GM06990 (cell line): ENCODE results near the gene MAD1L1.

Experiments used
- DNase-seq: peaks from one replicate; pipeline ENCODE4 v3.0.0-alpha.2; 2011; ENCODE audit not compliant: insufficient read length; ENCODE audit errors: extremely low read depth
- H3K27me3 ChIP-seq: replicated peaks from 2 replicates; pipeline ENCODE4 v1.6.0; 2011; ENCODE audit warnings: low read length; ENCODE audit not compliant: control insufficient read depth, insufficient read depth
- H3K36me3 ChIP-seq: 2 replicates; pipeline ENCODE4 v1.5.1; 2011; ENCODE audit warnings: low read length; ENCODE audit not compliant: control insufficient read depth, insufficient read depth
- H3K4me3 ChIP-seq: replicated peaks from 2 replicates; pipeline ENCODE4 v1.5.1; 2011; ENCODE audit warnings: low read depth, mild to moderate bottlenecking, control low read depth, low read length
- TF ChIP-seq, protein P1 (sequence below): IDR thresholded peaks from 2 replicates; pipeline ENCODE4 v1.5.1; 2011; ENCODE audit warnings: low read length, control low read depth, mild to moderate bottlenecking, inconsistent platforms; ENCODE audit not compliant: insufficient read depth, poor library complexity, severe bottlenecking

The MAD1L1 gene

DNA sequence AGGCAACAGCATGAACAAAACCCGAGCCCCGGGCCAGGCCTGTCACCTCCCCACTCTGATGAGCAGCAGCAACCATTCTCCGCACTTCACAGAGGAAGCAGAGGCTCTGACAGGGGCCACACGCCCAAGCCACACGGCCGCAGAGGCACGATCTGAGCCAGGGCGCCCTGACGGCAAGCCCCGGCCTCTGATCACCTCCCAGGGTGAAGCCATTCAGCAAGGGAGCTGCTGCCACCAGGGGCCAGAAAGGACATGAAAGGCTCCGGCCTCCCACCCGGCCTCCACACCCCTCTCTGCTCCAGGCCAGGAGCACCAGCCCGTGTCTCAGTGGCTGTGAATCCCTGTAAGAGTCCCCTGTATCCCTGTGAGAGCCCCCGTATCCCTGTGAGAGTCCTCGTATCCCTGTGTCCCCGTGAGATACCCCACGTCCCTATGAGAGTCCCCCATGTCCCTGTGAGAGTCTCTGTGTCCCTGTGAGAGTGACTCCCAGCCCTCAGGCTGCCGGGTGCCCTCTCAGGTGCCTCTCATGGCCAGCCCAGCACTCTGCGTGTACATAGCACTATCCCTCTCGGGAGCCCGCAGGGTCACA lies 187.8 kb downstream of the MAD1L1 start:
- Histone ChIP-seq H3K4me3 (no peak overlapping the region), H3K36me3 (peaks cover 3% of the 10 kb centered on the region), H3K27me3 (no peaks in the 10 kb centered on the region)
- no peak for DNase-seq
- TF ChIP-seq, protein P1, sequence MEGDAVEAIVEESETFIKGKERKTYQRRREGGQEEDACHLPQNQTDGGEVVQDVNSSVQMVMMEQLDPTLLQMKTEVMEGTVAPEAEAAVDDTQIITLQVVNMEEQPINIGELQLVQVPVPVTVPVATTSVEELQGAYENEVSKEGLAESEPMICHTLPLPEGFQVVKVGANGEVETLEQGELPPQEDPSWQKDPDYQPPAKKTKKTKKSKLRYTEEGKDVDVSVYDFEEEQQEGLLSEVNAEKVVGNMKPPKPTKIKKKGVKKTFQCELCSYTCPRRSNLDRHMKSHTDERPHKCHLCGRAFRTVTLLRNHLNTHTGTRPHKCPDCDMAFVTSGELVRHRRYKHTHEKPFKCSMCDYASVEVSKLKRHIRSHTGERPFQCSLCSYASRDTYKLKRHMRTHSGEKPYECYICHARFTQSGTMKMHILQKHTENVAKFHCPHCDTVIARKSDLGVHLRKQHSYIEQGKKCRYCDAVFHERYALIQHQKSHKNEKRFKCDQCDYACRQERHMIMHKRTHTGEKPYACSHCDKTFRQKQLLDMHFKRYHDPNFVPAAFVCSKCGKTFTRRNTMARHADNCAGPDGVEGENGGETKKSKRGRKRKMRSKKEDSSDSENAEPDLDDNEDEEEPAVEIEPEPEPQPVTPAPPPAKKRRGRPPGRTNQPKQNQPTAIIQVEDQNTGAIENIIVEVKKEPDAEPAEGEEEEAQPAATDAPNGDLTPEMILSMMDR = no peak

GRCh38 chr7:2044311-2044882 lies 188.3 kb downstream of the MAD1L1 start:
- TF ChIP-seq, protein P1 = no peak
- H3K27me3 ChIP-seq = no peaks in the 10 kb centered on the region

GRCh38 chr7:2043316-2044039 lies 189.3 kb downstream of the MAD1L1 start:
- peaks cover 3% of the 10 kb centered on the region for H3K36me3 ChIP-seq
- no peak for DNase-seq
- no peak overlapping the region for H3K4me3 ChIP-seq
- H3K27me3 ChIP-seq = no peaks in the 10 kb centered on the region
- TF ChIP-seq, protein P1 = no peak

More at GRCh38 chr7:2044311-2044882, 188.3 kb downstream of the MAD1L1 start:
- H3K4me3 ChIP-seq = no peak overlapping the region
- H3K36me3 ChIP-seq = peaks cover 3% of the 10 kb centered on the region
- DNase-seq = no peak

DNA sequence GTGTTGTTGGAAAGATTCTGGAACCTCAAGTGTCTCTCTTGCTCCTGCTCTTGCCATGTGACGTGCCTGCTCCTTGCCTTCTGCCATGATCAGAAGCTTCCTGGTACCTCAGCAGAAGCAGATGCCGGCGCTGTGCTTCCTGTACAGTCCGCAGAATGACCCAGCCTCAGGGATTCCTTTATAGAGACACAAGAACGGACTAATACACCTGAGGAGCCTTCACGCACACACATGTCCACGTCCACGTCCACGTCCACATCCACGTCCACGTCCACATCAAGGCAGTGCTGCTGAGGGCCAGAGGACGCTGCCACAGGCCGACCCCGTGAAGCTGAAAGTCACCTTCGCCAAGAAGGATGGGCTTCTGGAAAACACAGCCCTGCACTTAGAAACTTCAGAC lies 190.1 kb downstream of the MAD1L1 start:
- no peaks in the 10 kb centered on the region for H3K27me3 ChIP-seq

DNA sequence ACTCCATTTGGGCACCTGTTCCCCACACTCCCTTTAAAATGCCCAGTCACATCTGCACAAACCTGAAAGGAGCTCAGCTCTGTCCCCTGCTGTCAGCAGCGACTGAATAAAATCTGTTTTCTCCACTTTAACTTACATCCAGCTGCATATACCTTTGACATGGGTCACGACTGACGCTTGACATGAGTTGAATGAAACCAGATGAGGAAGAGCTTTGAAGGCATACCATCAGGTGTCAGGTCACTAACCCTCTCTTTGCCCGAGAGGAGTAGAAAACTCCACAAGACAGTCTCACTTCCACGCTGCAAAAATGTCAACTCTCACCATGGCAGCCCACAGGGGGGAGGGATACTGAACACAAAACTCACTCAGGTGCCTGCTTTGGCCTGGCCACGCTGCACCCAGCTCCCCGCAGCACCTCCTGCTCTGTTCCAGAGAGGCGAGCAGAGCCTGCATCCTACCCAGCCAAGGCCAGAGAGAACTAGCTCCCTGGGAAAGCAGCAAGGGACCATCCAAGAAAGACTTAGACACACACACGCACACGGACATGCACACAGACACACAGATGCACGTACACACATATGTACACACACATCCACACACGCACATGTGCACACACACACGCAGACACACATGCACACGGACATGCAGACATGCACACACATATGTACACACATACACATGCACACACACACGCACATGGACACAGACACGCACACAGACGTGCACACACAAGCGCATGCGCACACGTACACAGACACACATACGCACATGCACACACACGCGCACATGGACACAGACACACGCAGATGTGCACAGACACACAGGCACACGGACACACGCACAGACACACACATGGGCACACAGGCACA lies 191.0 kb downstream of the MAD1L1 start:
- no peaks in the 10 kb centered on the region for H3K27me3 ChIP-seq
- DNase-seq = no peak
- H3K36me3 ChIP-seq = peaks cover 3% of the 10 kb centered on the region
- H3K4me3 ChIP-seq = no peak overlapping the region
- TF ChIP-seq, protein P1 = no peak

More for the DNA sequence above, 190.1 kb downstream of the MAD1L1 start:
- no peak for DNase-seq
- no peak overlapping the region for H3K4me3 ChIP-seq
- TF ChIP-seq, protein P1 = no peak
- H3K36me3 ChIP-seq = peaks cover 3% of the 10 kb centered on the region
